ENCODE data around the gene PIK3CD. TPM values are rescaled to one million over a fixed set of nuclear protein-coding genes. Genes with fewer than 3 reads are reported as not detected.

The PIK3CD gene
- total RNA-seq, 1 experiment from 2014 or later, result 10.3 TPM

DNA sequence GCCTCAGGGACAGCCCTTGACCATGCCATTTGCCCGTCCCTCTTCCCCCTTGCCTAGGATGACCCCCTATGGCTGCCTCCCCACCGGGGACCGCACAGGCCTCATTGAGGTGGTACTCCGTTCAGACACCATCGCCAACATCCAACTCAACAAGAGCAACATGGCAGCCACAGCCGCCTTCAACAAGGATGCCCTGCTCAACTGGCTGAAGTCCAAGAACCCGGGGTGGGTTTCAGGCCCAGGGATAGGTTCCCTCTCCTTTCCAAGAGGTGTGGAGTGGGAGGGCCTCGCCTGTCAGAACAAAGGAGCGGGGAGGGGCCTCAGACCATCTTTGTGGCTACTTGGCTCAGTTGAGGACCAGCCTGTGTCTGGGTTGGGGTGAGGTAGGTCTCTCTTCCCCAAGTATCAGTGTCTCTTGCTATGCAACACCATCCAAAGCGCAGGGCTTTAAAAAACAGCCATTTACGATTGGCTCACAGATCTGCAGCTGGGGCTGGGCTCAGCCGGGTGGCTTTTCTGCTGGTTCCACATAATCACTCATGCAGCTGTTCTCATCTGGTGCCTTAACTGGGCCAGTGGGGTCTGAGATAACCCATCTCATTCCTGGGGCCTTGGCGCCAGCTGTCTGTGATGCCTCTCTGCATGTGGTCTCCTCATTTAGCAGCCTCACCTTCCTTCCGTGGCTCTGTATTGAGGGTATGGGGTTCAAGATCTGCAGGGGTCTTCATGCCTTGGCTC, 71.7 kb downstream of the PIK3CD start:
- intact Hi-C loops (cut with micrococcal nuclease; ENCODE audit: unreplicated experiment), result no loop called here

DNA sequence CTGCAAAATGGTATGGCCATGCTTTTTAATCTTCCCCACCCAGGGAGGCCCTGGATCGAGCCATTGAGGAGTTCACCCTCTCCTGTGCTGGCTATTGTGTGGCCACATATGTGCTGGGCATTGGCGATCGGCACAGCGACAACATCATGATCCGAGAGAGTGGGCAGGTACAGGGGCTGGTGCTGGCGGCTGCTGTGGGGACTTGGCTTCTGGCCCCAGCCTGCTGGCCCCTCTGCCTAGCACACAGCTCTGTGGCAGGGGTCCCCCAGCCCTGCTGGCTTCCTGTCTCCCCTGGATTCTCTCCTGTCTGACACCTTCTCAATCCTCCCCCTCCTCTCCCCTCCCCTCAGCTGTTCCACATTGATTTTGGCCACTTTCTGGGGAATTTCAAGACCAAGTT, 72.4 kb downstream of the PIK3CD start:
- BruUV-seq (replicated peaks), result no TSS peak
- intact Hi-C loops (cut with micrococcal nuclease; ENCODE audit: unreplicated experiment), result no loop called here
- Histone ChIP-seq H3K79me2 (ENCODE audit: low read depth) (no peaks in the 10 kb centered on the region), H2AFZ (no peak overlapping the region), H3K4me2 (no peak overlapping the region), H3K27me3 (ENCODE audit: insufficient read depth, low read depth) (no peaks in the 10 kb centered on the region), H3K9me2 (ENCODE audit: insufficient read depth) (no peaks in the 10 kb centered on the region), H3F3A (ENCODE audit: insufficient read depth, low read depth) (peaks cover 5% of the 10 kb centered on the region; the same call in 1 of the 2 replicates), H3K9me3 (ENCODE audit: insufficient read depth, low read depth) (no peaks in the 10 kb centered on the region), H3K4me3 (no peak overlapping the region), H3K27ac (no peak overlapping the region), H4K20me1 (ENCODE audit: insufficient read depth) (no peaks in the 10 kb centered on the region; the same call in 1 of the 2 replicates), H3K4me1 (replicated peaks; ENCODE audit: insufficient read depth) (peaks cover 4% of the 10 kb centered on the region; the same call in 1 of the 2 replicates), H3K36me3 (ENCODE audit: low read depth) (no peaks in the 10 kb centered on the region)
- no peak for DNase-seq
- TF ChIP-seq, protein P1, sequence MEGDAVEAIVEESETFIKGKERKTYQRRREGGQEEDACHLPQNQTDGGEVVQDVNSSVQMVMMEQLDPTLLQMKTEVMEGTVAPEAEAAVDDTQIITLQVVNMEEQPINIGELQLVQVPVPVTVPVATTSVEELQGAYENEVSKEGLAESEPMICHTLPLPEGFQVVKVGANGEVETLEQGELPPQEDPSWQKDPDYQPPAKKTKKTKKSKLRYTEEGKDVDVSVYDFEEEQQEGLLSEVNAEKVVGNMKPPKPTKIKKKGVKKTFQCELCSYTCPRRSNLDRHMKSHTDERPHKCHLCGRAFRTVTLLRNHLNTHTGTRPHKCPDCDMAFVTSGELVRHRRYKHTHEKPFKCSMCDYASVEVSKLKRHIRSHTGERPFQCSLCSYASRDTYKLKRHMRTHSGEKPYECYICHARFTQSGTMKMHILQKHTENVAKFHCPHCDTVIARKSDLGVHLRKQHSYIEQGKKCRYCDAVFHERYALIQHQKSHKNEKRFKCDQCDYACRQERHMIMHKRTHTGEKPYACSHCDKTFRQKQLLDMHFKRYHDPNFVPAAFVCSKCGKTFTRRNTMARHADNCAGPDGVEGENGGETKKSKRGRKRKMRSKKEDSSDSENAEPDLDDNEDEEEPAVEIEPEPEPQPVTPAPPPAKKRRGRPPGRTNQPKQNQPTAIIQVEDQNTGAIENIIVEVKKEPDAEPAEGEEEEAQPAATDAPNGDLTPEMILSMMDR (conservative IDR thresholded peaks at IDR 0.05), result no peak
- no peak for TF ChIP-seq EZH2 (IDR thresholded peaks at IDR 0.05; ENCODE audit: low read depth)
- ChIA-PET POLR2A (ENCODE audit: unreplicated experiment) (no interaction called here), CTCF (no interaction called here)

More for the DNA sequence above, 71.7 kb downstream of the PIK3CD start:
- TF ChIP-seq, protein P1 (conservative IDR thresholded peaks at IDR 0.05), result no peak
- TF ChIP-seq EZH2 (IDR thresholded peaks at IDR 0.05; ENCODE audit: low read depth), result no peak
- Histone ChIP-seq H3K36me3 (ENCODE audit: low read depth) (no peaks in the 10 kb centered on the region), H3K9me3 (ENCODE audit: insufficient read depth, low read depth) (no peaks in the 10 kb centered on the region), H2AFZ (no peak overlapping the region), H3F3A (ENCODE audit: insufficient read depth, low read depth) (peaks cover 5% of the 10 kb centered on the region; the same call in 1 of the 2 replicates), H3K79me2 (ENCODE audit: low read depth) (no peaks in the 10 kb centered on the region), H3K9me2 (ENCODE audit: insufficient read depth) (no peaks in the 10 kb centered on the region), H3K27ac (no peak overlapping the region), H4K20me1 (ENCODE audit: insufficient read depth) (no peaks in the 10 kb centered on the region), H3K4me1 (replicated peaks; ENCODE audit: insufficient read depth) (peaks cover 4% of the 10 kb centered on the region; the same call in 1 of the 2 replicates), H3K27me3 (ENCODE audit: insufficient read depth, low read depth) (no peaks in the 10 kb centered on the region), H3K4me3 (no peak overlapping the region), H3K4me2 (no peak overlapping the region)
- POLR2A ChIA-PET (ENCODE audit: unreplicated experiment), result no interaction called here
- no TSS peak for BruUV-seq (replicated peaks)
- DNase-seq, result no peak
- CTCF ChIA-PET, result no interaction called here

- POLR2A ChIA-PET (ENCODE audit: unreplicated experiment), result no interaction called here
- intact Hi-C loops (cut with micrococcal nuclease; ENCODE audit: unreplicated experiment), result loop anchor here (1.0 kb wide), 2 partner anchors 98 to 142 kb away; no protein-coding TSS in a partner anchor
- TF ChIP-seq EZH2 (IDR thresholded peaks at IDR 0.05; ENCODE audit: low read depth), result no peak
- TF ChIP-seq, protein P1 (conservative IDR thresholded peaks at IDR 0.05), result peak; percentile 84
Observed at GRCh38 chr1:9724706-9725476, 73.4 kb downstream of the PIK3CD start.

More at GRCh38 chr1:9724706-9725476, 73.4 kb downstream of the PIK3CD start:
- no peaks in the 10 kb centered on the region for H3K9me2 ChIP-seq (ENCODE audit: insufficient read depth)
- H3K4me1 ChIP-seq (replicated peaks; ENCODE audit: insufficient read depth), result no peaks in the 10 kb centered on the region
- H2AFZ ChIP-seq, result no peak overlapping the region
- no peaks in the 10 kb centered on the region; the same call in 1 of the 2 replicates for H4K20me1 ChIP-seq (ENCODE audit: insufficient read depth)
- no peak overlapping the region for H3K4me2 ChIP-seq
- no peaks in the 10 kb centered on the region for H3K9me3 ChIP-seq (ENCODE audit: insufficient read depth, low read depth)
- H3K27me3 ChIP-seq (ENCODE audit: insufficient read depth, low read depth), result no peaks in the 10 kb centered on the region
- peak in 1 of 2 experiments; percentile 65 for DNase-seq
- H3K79me2 ChIP-seq (ENCODE audit: low read depth), result no peaks in the 10 kb centered on the region
- H3F3A ChIP-seq (ENCODE audit: insufficient read depth, low read depth), result no peaks in the 10 kb centered on the region
- CTCF ChIA-PET, result interaction anchor here (0.5 to 0.7 kb wide), 3 partner anchors 96 to 171 kb away, joined by 3 to 4 read pairs (median 3); no protein-coding TSS in a partner anchor
- no TSS peak for BruUV-seq (replicated peaks)
- no peak overlapping the region for H3K27ac ChIP-seq
- no peaks in the 10 kb centered on the region for H3K36me3 ChIP-seq (ENCODE audit: low read depth)
- H3K4me3 ChIP-seq, result no peak overlapping the region

Measured in PC-9 (cell line).